A673 (cell line): ENCODE results near the gene RNU7-1. TPM values are rescaled to one million over a fixed set of nuclear protein-coding genes. Genes with fewer than 3 reads are reported as not detected.

Source experiments
- BruUV-seq: library from RNA; stranded (reverse); fragments of 400-500 nt; replicated peaks from 2 replicates; lab custom pipeline; 2021; lab: Mats Ljungman, UMichigan
- CTCF ChIA-PET: fragments of 300-600 bp; sonication (Branson Sonifier 250); formaldehyde crosslinking; loops from one replicate; lab custom pipeline; 2022; ENCODE audit warnings: antibody characterized with exemption; lab: Charles Lee
- POLR2A ChIA-PET: fragments of 300-600 bp; sonication (Branson Sonifier 250); formaldehyde crosslinking; loops from one replicate; lab custom pipeline; 2022; ENCODE audit warnings: antibody characterized with exemption; ENCODE audit not compliant: low non-redundant PET; lab: Charles Lee
- DNase-seq: peaks from one replicate; pipeline ENCODE4 v3.0.0-alpha.2; 2015; ENCODE audit warnings: low spot score
- H3K27ac ChIP-seq: fragments of 200-600 bp; sonication (generic); 2 replicates; pipeline ENCODE4 v1.5.1; 2016; ENCODE audit warnings: mixed run types, low read depth, mild to moderate bottlenecking, mixed read lengths, antibody characterized with exemption, low read length; ENCODE audit not compliant: poor library complexity, severe bottlenecking
- H3K27me3 ChIP-seq: fragments of 200-600 bp; sonication (generic); replicated peaks from 2 replicates; pipeline ENCODE4 v1.6.1; 2017; ENCODE audit warnings: mixed run types, low read depth, mild to moderate bottlenecking, mixed read lengths, antibody characterized with exemption, low read length; ENCODE audit not compliant: insufficient read depth, poor library complexity
- H3K36me3 ChIP-seq: fragments of 200-600 bp; sonication (generic); 2 replicates; pipeline ENCODE4 v1.6.1; 2016; ENCODE audit warnings: mixed run types, mild to moderate bottlenecking, mixed read lengths, antibody characterized with exemption, low read length; ENCODE audit not compliant: insufficient read depth, poor library complexity, severe bottlenecking
- H3K4me1 ChIP-seq: fragments of 200-600 bp; sonication (generic); 2 replicates; pipeline ENCODE4 v1.6.1; 2017; ENCODE audit warnings: mixed run types, mild to moderate bottlenecking, mixed read lengths, antibody characterized with exemption, low read length; ENCODE audit not compliant: insufficient read depth, poor library complexity, severe bottlenecking
- H3K4me3 ChIP-seq: fragments of 200-600 bp; sonication (generic); 2 replicates; pipeline ENCODE4 v1.5.1; 2016; ENCODE audit warnings: low read depth, mixed run types, mild to moderate bottlenecking, mixed read lengths, low read length; ENCODE audit not compliant: poor library complexity, severe bottlenecking
- H3K9me3 ChIP-seq: fragments of 200-600 bp; sonication (generic); 2 replicates; pipeline ENCODE4 v1.6.1; 2016; ENCODE audit warnings: mixed run types, low read depth, mild to moderate bottlenecking, mixed read lengths, antibody characterized with exemption, low read length; ENCODE audit not compliant: poor library complexity, severe bottlenecking
- CTCF ChIP-seq: fragments of 300-800, 200-600 bp; sonication (generic); conservative IDR thresholded peaks from 2 replicates; pipeline ENCODE4 v1.5.1; 2017; ENCODE audit warnings: low read depth, mild to moderate bottlenecking, antibody characterized with exemption, low read length, moderate library complexity, mixed read lengths
- EZH2 ChIP-seq: fragments of 200-600 bp; sonication (generic); IDR thresholded peaks from 2 replicates; pipeline ENCODE4 v1.6.1; 2017; ENCODE audit warnings: borderline replicate concordance, low read depth, mild to moderate bottlenecking, mixed read lengths, antibody characterized with exemption, low read length; ENCODE audit not compliant: poor library complexity, severe bottlenecking
- intact Hi-C: fragments of 100-400 bp; cut with micrococcal nuclease; formaldehyde crosslinking; loops from one replicate; pipeline ENCODE4 v1.10.0; 2022; ENCODE audit not compliant: unreplicated experiment
- total RNA-seq: library from RNA; stranded (reverse); gene quantifications from 2 replicates; pipeline ENCODE4 v1.2.3, GENCODE V29; 2021

The RNU7-1 gene
- total RNA-seq, 1 experiment from 2014 or later = not detected

- TF ChIP-seq CTCF (no peak), EZH2 (no peak)
- H3K36me3 ChIP-seq = peaks cover 42% of the 10 kb centered on the region
- H3K4me1 ChIP-seq = peaks cover 18% of the 10 kb centered on the region
- H3K4me3 ChIP-seq = no peak overlapping the region
- DNase-seq = no peak
- no peaks in the 10 kb centered on the region for H3K27me3 ChIP-seq
- intact Hi-C loops = no loop called here
- POLR2A ChIA-PET = no interaction called here
- CTCF ChIA-PET = no interaction called here
- H3K9me3 ChIP-seq = no peaks in the 10 kb centered on the region
- H3K27ac ChIP-seq = peak overlapping the region; percentile 37
- BruUV-seq = no TSS peak
Measured at GRCh38 chr12:6932766-6933165, 10.8 kb upstream of the RNU7-1 start.

- H3K36me3 ChIP-seq = peaks cover 51% of the 10 kb centered on the region
- no peak for TF ChIP-seq EZH2
- no peak for TF ChIP-seq CTCF
- peaks cover 24% of the 10 kb centered on the region for H3K4me1 ChIP-seq
- no peaks in the 10 kb centered on the region for H3K27me3 ChIP-seq
- DNase-seq = no peak
- intact Hi-C loops = no loop called here
- BruUV-seq = no TSS peak
- ChIA-PET CTCF (no interaction called here), POLR2A (interaction anchor here (0.5 kb wide), 1 partner anchor 345 kb away, joined by 4 read pairs; no protein-coding TSS in a partner anchor)
- no peaks in the 10 kb centered on the region for H3K9me3 ChIP-seq
- peak overlapping the region; percentile 50 for H3K27ac ChIP-seq
- no peak overlapping the region for H3K4me3 ChIP-seq
Measured at GRCh38 chr12:6934110-6934509, 9.5 kb upstream of the RNU7-1 start.

- Histone ChIP-seq H3K27me3 (no peaks in the 10 kb centered on the region), H3K36me3 (peaks cover 59% of the 10 kb centered on the region), H3K9me3 (no peaks in the 10 kb centered on the region), H3K4me1 (peaks cover 16% of the 10 kb centered on the region), H3K4me3 (no peak overlapping the region), H3K27ac (no peak overlapping the region)
- intact Hi-C loops = loop anchor here (5.0 kb wide), 2 partner anchors 63 to 183 kb away; partner anchors contain the start of genes MLF2 and SPSB2
- ChIA-PET POLR2A (no interaction called here), CTCF (interaction anchor here (0.7 kb wide), 1 partner anchor 366 kb away, joined by 3 read pairs; no protein-coding TSS in a partner anchor)
- no TSS peak for BruUV-seq
- DNase-seq = no peak
- no peak for TF ChIP-seq CTCF
- TF ChIP-seq EZH2 = no peak
Measured at GRCh38 chr12:6935371-6936193, 8.0 kb upstream of the RNU7-1 start.
